HG02973 (cell line): ENCODE measurements around the gene LGALS3BP.

Experiments
- ATAC-seq: cut with Tn5 transposase; IDR thresholded peaks from one replicate; pipeline ENCODE4 v1.9.1; 2021; ENCODE audit warnings: moderate library complexity; ENCODE audit not compliant: unreplicated experiment

LGALS3BP gene

GRCh38 chr17:78999947-79000395 lies 20.2 kb upstream of the LGALS3BP start:
- ATAC-seq = no peak

- no peak for ATAC-seq
Measured at GRCh38 chr17:78999056-78999768, 19.5 kb upstream of the LGALS3BP start.

GRCh38 chr17:78998311-78999055 lies 18.8 kb upstream of the LGALS3BP start:
- no peak for ATAC-seq

- no peak for ATAC-seq
Measured at GRCh38 chr17:78997881-78998280, 18.2 kb upstream of the LGALS3BP start.

- no peak for ATAC-seq
Measured at GRCh38 chr17:78997231-78997741, 17.6 kb upstream of the LGALS3BP start.

- no peak for ATAC-seq
Measured at GRCh38 chr17:78996781-78997201, 17.1 kb upstream of the LGALS3BP start.

GRCh38 chr17:78995761-78996451 lies 16.2 kb upstream of the LGALS3BP start:
- no peak for ATAC-seq

- ATAC-seq = no peak
Measured at GRCh38 chr17:78995022-78995760, 15.5 kb upstream of the LGALS3BP start.

- ATAC-seq = no peak
Measured at GRCh38 chr17:78993981-78994671, 14.4 kb upstream of the LGALS3BP start.

GRCh38 chr17:78993241-78993956 lies 13.7 kb upstream of the LGALS3BP start:
- no peak for ATAC-seq

- no peak for ATAC-seq
Measured at GRCh38 chr17:78992542-78993212, 13.0 kb upstream of the LGALS3BP start.

- no peak for ATAC-seq
Measured at GRCh38 chr17:78991906-78992532, 12.3 kb upstream of the LGALS3BP start.

GRCh38 chr17:78991017-78991738 lies 11.5 kb upstream of the LGALS3BP start:
- ATAC-seq = no peak

- ATAC-seq = no peak
Measured at GRCh38 chr17:78990349-78991016, 10.8 kb upstream of the LGALS3BP start.

- no peak for ATAC-seq
Measured at GRCh38 chr17:78988152-78988551, 8.4 kb upstream of the LGALS3BP start.

GRCh38 chr17:78986649-78987328 lies 7.1 kb upstream of the LGALS3BP start:
- ATAC-seq = no peak
